HG02588 (cell line): Measurements from ENCODE around the gene ZNF672.
"Not testable (repeated sequence)": the region's sequence is repeated elsewhere in the genome, so short reads cannot be mapped to it uniquely, and the experiment has no call there.

Experiments
- ATAC-seq: cut with Tn5 transposase; IDR thresholded peaks from one replicate; pipeline ENCODE4 v1.9.1; 2021; ENCODE audit warnings: mild to moderate bottlenecking, moderate library complexity; ENCODE audit not compliant: unreplicated experiment

ZNF672 gene

GRCh38 chr1:248852481-248853405 lies 14.7 kb downstream of the ZNF672 start:
- no peak for ATAC-seq

DNA sequence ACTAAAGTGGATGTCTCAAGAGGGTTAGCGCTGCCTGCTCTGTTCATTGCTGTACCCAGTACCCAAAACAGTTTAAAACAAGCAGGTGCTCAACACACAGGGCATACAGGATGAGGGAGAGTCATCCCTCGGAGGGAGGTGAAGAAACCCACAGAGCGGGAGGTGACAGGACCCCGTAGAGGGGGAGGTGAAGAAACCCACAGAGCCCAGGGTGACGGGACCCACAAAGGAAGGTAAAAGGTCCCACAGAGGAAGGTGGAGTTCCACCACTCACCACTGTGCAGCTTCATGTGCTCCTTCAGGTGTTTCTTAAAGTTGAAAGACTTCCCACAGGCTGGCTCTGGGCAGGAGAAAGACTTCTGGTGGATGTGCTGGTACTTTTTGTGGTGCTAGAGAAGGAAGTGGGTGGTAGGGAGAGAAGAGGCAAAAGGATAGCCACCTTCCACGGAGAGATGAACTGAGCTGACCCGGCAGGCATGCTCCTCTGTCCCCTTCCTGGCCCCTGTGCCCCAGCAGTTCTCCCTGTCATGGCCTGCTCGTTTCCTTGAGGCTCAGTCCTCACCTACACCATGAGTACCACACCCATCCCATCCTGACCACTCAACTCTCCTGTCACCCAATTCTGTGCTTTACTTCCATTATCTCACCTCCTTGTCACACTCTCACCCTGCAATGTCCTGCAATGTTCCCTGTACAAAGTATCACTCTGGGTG lies 15.8 kb downstream of the ZNF672 start:
- no peak for ATAC-seq

DNA sequence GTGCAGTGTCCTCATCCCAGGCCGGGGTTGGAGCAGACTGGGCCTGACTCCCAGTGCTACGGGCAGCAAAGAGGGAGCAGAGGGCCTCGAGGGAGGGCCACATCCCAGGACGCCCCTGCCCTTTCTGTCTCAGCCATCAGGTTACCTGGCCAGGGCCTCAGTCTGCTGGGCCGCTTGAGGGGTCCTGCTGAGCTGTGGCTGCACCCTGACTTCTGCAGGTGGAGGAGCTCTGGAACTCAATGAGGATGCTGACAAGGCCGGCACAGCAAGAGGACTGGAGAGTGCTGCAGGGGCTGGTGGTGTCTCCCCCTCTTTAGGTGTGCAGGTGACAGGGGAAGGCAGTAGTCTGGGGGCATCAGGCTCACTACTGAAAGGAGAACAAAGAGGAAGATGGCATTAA lies 17.6 kb downstream of the ZNF672 start:
- no peak for ATAC-seq

GRCh38 chr1:248856176-248856575 lies 18.2 kb downstream of the ZNF672 start:
- ATAC-seq: no peak

DNA sequence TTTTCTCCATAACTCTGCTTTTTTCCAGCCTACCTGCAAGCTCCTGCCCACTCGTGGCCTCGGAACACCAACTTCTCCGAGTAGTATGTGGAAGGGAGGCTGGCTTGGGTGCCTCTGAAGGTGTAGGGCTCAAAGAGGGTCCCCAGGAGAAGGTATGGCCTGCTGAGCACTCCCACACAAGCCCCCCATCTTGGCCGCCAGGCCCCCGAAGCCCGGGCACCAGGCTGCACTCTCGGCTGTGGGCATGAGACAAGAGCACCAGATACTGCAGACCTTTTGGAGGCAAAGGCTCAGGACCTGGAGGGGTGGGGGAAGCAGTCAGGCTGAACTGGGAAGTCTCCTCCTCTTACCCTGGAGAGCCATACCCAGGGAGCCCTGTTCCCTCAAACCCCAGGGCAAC lies 19.2 kb downstream of the ZNF672 start:
- ATAC-seq: no peak

GRCh38 chr1:248857749-248858095 lies 19.7 kb downstream of the ZNF672 start:
- ATAC-seq: no peak

- peak; percentile 32 for ATAC-seq
Measured at GRCh38 chr1:248858096-248858890, 20.3 kb downstream of the ZNF672 start.

DNA sequence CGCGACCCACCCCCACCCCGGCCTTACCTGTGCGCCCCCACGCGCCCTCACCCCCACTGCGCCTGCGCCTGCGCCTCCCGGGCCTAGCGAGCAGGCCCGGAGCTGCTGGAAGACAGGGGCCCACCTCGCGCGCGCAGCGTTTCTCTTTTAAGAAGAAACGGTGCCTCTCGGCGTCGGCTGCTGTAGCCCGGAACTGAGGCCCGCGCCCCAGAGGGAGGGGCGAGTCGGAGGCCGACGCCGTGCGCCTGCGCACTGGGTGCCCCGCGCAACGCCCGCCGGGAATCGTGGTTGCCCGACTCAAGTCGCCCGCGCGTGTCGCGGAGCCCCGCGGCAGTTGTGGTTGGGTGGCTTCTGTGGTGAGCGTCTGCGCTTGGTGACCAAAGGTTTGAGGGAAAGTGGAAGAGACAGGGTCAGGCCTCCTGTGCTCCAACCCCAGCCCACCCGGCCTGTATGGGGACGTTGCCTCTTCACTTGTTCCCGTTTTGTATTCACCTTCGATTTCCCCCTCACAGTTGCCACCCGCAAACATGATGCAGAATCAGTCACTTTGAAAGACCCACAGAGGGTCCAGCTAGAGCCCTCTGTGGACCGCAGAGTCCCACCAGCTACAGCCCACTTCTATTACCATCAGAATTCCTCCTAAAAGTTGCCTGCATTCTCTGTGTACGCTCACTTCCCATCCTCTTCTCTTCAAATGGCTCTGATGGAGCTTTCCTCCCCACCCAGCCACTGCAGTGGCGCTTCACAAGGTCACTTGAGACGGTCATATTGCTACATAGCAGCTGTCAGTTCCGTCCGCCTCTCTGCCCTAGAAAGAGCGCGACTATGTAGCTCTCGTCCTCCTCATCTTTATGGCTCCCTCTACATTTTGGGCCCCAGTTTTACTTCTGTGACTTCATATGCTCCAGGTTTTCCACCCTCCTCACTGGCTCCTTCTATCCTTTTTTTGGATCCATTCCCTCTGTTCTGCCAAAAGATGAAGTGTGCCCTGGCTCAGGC lies 21.2 kb downstream of the ZNF672 start, which contains the start of gene ZNF692:
Gene ZNF692 (minus strand): TSS at position 195 of the 999 bp plus-strand sequence. CDS start 776 bp downstream, outside the sequence.
- peak; percentile 78 for ATAC-seq

GRCh38 chr1:248860007-248860406 lies 22.0 kb downstream of the ZNF672 start:
- ATAC-seq: no peak

DNA sequence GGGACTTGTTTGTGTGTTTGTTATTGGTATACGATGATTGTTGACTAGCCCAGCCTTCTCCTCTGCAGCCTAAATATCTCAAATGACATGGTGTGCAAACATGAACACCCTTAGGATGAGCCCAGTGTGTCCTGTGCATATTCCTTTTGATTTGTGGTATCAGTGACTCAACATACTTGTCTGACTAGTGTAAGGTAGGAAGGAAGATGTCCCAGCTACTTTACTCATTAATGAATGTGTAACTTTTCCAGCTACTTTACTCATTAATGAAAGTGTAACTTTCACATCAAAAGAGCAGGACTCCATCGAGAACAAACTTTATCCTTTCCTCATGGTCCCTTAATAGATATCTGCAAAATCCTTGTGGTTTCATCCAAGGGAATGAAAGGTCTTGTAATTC lies 23.6 kb downstream of the ZNF672 start:
- ATAC-seq: no peak

DNA sequence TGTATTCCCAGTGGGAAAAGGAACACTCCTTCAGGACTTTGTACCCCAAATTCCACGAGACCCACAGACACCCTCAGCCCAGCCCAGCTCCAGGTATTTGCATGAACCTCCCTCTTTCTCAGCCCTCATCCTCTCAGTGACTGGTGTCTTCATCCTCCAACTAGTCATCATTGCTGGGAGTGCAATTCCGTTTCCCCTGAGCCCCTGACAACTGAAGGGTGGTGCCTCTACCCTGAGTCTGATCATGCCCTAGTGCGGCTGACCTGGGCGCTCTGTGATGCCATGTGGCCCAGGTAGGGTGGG lies 24.6 kb downstream of the ZNF672 start:
- ATAC-seq: peak; percentile 1

- peak; percentile 67 for ATAC-seq
Measured at GRCh38 chr1:248862998-248863881, 25.2 kb downstream of the ZNF672 start.

DNA sequence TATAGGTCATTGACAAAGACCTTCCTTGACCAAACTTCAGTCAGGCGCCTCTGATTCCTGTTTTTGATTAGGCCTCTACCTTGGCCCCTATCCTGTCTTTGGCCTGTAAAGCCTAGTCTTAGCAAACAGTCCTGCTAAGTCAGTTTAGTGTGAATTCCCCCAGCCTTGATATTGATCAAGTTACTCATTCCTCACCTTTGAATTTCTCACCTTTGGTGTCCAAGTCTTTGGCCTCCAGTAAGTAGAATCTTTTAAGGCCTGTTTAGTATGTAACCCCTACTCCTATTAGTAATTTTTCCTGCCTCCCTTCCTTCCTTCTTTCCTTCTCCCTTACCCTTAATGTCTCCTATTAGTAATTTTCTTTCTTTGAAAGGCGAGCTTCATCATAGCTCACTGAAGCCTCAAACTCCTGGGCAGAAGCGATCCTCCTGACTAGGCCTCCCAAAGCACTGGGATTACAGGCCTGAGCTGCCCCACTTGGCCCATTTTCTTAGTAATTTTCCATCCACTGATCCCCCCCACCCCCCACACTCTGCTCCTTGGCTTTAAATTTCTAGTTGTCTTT lies 33.9 kb downstream of the ZNF672 start:
- ATAC-seq: no peak

- ATAC-seq: peak; percentile 45
Measured at GRCh38 chr1:248872752-248873408, 34.9 kb downstream of the ZNF672 start.

GRCh38 chr1:248873409-248873992 lies 35.5 kb downstream of the ZNF672 start:
- peak; percentile 80 for ATAC-seq

DNA sequence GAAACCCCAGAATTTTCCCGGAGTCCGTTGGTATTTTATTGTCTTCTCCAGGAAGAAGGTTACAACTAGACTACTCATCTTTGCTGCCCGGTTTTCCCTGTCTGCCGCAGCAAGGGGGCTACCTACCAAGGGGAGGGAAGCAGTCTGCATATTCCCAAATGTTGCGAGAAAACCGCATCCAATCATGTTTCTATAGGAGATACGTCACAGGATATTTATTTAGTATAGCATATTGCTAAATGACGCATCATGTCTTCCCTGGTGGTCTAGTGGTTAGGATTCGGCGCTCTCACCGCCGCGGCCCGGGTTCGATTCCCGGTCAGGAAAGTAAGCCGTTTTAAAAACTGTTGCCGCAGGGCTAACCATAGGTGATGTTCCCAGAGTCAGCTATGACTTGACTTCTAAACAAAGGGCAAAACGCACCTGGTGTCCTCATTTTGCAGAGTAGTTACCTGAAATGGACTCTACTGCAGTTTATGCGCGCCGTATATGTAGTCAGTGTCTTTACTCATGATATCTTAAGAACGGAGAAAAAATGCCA lies 36.0 kb downstream of the ZNF672 start:
- peak; percentile 51 for ATAC-seq

- no peak for ATAC-seq
Measured at GRCh38 chr1:248881261-248881660, 43.2 kb downstream of the ZNF672 start.

GRCh38 chr1:248882427-248882826 lies 44.4 kb downstream of the ZNF672 start:
- ATAC-seq: not testable (repeated sequence)
